ENCODE results near the gene RBP4.

The RBP4 gene

DNA sequence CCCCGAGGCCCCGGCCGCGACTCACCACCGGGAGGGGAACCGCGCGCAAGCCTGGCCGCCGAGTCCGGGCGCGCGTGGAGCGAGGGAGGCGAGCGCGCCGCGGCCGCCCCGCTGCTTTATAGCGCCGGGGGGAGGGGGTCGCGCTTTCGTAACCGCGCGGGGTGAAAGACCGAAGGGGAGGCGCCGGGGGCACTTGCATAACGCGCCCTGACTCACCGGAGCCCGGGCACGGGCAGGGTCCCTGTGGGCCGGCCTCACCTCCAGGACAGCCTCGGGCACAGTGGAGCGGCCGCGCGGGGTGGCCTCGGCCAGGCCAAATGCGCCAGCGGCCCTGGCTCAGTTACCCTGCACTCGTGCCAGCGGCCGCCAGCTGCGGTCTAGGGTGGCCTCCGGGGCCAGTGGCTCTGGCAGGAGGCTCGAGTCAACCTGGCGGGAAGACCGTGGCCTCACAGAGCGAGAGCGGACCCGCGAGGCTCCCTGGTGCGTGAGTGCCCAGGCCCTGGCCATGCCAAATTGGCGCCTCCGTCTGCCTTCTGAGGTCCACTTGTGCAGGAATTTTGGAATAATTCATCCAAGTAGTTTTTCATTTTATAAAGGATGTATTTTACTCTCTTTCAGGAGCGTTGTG lies at the start of gene RBP4:
TSS of gene RBP4 (minus strand) at position 90 of the 628 bp plus-strand sequence. CDS start 207 bp downstream, outside the sequence.
- DNase-seq (ENCODE audit: low read depth in 2 of 2) = no peak

DNA sequence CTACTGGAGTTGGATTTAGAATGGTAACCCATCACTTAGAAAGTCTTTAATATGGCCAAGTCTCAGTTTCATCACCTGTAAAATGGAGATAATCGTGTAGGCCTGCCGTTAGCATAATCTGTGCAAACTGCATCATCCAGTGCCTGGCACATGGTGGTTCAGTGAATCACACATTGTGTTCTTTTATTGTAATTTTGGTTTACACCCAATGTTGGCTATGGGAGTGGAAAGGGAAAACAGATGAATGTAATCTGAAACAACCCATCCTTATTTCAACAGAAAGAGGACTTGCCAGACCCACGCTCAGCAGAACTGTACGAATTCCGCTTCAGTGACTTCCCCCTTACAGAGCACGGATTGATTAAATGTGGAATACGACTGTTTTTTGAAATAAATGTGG lies 38.8 kb upstream of the RBP4 start:
- DNase-seq (ENCODE audit: low read depth in 2 of 2) = no peak

DNA sequence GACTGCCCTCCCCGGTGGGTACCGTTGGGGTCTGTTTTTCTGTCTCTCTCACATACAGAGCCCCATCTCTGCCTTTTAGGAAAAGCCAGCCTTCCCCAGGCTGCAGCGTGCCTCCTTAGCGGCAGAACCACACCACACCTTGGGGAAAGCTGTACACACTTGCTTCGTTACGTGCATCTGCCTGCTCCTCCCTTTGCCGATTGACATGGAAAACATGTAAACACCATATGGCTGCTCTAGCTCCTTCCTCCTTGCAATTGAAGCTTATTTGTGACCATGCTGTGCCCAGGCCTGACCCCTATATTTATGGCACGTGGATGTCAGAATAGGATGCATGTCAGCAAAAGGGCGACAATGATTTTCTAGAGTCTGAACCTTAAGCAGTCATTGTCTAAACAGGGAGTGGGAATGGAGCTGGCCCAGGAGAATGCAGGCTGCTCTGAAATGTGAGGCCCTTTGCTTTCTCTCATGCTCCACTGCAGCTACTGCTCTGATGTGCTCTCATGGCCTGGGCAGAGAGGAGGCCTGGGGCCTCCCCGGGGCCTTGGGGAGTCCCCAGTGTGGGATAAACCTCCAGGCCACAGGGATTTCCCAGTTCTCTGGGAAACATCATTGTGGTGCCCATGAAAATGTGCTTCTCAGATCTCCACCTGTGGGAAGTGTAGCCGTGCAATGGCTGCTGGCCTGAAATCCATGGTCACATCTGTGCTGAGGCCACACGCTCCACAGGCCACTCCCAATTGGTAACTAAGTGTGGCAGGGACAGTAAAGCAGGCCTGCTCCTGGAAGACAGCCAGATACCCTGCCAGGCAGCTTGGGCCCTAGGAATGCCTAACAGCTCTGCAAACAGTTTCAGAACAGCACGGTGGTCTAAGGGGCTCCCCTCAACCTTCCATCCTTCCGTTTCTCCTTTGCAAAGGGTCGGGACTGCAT lies 29.9 kb upstream of the RBP4 start:
- no peak for DNase-seq (ENCODE audit: low read depth in 2 of 2)

DNA sequence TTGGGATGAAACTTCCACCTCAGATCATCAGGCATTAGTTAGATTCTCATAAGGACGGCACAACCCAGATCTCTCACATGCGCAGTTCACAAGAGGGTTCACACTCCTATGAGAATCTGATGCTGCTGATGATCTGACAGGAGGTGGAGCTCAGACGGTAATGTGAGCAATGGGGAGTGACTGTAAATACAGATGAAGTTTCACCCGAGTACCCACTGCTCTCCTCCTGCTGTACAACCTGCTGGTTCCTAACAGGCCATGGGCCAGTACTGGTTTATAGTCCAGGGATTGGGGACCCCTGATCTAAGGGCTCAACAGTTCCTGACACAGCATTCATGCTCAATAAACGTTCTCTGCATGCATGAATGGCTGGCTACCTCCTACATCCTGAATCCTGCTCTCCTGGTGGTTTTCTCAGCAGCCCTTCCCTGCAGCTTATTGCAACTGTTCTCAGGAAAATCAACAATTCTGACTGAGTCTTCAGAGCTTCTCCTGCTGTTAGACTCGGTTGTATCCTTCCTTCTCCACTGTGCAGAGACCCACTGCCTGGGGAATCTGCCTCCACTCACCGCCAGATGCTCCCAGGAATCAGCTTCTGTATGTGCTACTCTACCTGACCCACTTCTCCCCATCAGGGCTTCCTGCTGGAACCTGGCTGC lies 28.7 kb upstream of the RBP4 start:
- DNase-seq (ENCODE audit: low read depth in 2 of 2) = no peak

DNA sequence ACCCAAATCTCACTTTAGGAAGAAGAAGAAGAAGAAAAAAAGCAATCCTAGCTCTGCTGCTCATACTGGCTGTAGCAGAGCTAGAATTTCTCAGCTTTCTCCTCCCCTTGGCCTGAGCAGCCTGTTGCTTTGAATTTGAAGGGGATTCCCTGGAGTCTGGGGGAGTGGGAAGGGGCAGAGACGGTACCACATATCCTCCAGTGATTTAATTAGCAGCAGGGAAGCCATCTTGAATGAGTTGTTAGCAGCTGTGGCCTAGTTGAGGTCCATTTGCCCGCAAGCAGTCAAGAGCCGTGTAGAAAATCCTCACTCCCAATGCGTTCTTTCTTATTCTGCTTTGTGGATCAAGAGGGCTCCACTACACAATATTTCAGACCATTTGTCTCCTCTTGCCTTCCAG lies 27.8 kb upstream of the RBP4 start:
- no peak for DNase-seq (ENCODE audit: low read depth in 2 of 2)

DNA sequence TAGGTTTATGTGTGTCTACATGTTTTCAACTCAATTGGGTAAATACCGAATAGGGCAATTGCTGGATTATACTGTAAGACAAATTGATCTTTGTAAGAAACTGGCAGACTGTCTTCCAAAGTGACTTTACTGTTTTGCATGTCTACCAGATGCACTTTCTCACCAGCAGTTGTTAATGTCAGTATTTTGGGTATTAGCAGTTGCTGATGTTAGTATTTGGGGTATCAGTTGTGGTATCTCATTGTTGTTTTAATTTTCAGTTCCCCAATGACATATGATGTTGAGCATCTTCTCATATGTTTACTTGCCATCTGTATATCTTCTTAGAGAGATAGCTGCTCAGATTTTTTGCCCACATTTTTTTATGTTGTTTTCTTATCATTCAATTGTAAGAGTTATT lies 21.9 kb upstream of the RBP4 start:
- no peak for DNase-seq (ENCODE audit: low read depth in 2 of 2)

DNA sequence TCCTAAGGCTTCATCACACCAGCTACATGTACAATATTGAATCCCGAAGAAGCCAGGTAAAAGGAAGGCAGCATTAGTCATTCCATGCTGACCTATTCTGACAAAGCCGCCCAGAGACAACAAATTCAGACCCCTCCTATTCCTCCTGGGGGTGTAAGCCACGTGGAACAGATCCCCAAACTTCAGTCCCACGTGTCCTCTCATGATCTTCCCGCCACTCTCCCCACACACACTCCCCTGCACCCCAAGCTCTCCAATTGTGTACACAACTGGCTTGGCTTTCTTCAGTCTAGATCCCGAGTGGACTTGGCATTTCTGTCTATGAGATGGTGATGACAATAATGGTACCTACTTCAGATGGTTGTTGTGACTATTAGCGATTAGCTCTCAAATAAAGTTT lies 19.9 kb upstream of the RBP4 start:
- DNase-seq (ENCODE audit: low read depth in 2 of 2) = no peak

DNA sequence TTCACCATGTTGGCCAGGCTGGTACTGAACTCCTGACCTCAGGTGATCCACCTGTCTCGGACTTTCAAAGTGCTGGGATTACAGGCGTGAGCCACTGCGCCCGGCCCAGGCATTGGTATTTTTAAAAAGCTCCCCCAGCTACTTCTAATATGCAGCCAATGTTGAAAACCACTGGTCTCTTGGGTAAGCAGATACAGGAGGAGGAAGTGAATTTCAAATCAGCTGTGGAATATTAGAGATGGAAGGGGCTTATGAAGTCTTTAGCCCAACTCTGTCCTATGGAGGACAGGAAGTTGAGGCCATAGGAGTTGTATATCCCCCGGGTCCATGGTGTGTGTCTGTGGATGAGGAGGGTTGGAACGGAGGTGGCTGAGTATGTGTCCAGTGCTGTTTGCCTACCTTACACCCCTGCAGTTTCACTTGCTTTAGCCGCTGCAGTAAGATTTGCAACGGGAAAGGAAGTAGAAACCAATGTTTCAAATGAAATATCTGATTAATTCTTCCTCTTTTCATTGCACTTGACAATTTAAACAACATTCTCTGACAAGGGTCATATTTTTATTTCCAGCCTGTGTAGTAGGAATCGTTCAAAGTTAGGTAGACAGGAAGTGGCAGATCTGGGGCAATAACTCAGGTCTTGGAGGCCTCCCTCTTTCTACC lies 14.7 kb upstream of the RBP4 start:
- DNase-seq (ENCODE audit: low read depth in 2 of 2) = no peak

DNA sequence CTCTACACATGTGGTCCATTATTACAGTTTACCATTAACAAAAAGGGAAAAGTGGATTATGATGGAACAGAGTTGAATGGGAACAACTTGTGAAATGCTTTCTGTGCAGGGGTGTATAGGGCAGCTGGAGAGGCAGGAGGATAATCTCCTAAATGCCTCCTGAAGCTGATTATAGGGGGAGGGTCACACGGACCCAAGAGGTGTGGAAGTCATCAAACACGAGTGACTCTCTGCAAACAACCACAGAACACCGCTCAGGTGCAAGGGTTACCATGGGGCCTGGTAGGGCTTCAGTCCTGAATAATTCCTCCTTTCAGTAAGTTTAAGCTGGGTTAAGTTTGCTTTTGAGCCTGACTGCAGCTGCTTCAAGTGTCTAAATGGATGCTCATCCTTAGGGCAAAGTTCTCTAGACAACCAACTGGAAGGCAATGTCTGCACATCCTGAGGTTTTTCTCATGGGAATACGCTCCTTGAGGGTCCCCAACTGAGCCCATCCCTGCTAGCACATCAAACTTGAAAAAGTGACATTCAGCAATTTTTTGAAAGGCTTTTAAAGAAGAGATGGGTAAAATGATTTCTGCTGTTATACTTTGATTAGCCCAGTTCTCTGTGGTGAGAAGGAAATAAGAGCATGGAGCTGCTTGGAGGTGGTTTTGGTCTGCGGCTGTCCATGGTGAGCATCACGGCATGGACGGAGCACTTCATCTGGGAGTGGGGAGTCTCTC lies 13.2 kb upstream of the RBP4 start:
- DNase-seq (ENCODE audit: low read depth in 2 of 2) = no peak

DNA sequence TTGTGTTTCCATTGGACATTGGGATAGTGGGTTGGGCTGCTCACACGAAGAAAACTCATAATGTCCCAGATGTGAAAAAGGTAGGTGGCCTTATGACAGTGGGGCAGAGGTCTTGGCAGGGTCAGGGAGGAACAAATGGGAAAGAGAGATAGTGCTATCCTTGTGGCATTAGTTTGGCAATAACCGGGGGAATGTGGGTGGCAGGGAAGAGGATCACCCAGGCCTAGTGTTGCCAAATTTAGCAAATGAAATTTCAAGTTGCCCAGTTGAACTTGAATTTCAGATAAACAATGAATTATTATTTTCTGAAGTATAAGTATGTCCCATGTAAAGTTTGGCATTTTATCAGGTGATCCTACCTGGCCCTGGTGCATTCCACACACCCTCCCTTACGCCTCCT lies 12.1 kb upstream of the RBP4 start:
- DNase-seq (ENCODE audit: low read depth in 2 of 2) = no peak

DNA sequence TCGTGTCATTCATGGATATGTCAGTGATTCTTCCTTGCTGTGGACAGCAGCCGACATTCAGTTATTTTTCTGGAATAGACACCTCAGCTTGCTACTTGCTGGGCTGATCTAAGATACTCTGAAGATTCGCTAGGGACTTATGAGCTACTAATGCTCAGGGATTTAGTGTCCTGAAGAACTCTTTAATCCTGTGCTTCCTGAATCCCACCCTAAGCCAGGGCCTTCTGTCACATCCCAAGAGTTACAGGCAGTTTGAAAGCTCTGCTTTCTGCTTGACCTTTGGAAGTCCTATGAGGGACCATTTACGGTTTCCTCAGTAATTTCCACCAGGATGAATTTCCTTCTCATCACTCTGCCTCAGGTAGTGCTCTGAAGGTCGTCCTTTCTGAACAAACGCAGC lies 11.3 kb upstream of the RBP4 start, which contains the start of gene PDE6C:
TSS of gene PDE6C (plus strand) at position 227 of the 400 bp plus-strand sequence. CDS start 189 bp downstream, outside the sequence.
- DNase-seq (ENCODE audit: low read depth in 2 of 2) = no peak

DNA sequence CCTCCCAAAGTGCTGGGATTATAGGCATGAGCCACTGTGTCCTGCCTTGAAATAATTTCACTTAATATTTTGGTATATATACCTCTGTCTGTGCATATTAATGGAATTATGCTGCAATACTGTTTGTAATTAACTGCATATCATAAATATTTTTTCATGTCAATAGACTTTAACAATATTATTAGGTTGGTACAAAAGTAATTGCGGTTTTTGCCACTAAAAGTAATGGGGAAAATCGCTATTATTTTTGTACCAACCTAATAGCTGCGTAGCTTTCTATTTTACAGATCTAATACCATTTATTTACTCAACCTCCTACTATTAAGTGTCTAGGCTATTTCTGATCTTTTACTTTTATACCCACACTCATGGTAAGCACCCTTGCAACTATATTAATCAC lies 7.4 kb upstream of the RBP4 start:
- DNase-seq (ENCODE audit: low read depth in 2 of 2) = no peak

DNA sequence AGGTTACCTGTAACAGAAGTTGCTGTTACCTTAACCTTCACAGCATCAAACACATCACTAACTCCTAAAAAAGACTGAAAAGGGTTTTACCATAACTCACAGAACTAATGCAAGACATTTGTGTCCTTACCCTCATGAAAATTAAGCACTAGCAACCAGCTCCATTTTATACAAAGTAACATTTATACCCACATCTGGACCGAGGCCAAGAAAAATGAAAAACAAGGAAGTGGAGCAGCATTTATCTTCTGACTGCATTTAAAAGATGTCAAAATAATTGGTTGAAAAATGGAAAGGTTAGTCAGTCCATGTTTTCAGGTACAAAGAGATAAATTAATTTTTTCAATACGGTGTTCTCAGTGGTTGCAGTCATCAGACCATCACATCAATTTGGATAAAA lies 3.1 kb upstream of the RBP4 start:
- no peak for DNase-seq (ENCODE audit: low read depth in 2 of 2)

DNA sequence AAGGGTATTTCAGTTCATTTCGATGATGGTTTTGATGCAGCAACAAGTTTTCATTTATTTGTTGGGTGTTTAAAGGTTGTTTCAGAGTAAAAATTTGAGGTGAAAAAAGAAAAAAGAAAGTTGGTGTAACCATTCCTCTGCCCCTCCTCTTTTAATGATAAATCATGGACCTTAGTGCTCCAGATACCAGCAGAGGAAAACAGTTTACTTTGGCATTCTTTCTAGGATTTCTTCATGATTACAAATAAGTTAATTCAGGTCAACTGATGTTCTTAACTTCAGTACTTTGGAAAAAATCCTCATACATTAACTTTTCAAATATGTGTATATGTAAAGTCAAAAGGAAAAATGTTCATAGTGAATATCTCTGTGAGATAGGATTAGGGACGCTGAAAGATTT lies 2.0 kb upstream of the RBP4 start:
- DNase-seq (ENCODE audit: low read depth in 2 of 2) = no peak

DNA sequence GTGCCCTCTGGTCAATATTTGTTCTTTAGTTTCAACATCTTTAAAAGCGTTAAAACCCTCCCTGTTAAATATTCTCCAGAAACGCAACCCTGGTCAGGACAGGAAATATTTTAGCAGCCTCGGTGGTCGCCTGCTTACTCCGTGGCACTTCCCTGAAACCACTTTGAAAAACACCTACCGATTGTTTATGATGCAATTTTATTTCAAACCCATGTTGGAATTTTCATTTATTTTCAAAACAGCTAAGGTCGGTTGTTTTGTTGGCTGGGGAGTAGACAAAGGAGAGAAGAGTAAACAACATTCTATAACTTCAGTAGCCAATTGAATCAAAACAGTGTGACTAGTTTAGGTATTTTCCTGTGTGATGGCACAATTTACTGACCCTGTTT lies 733 bp upstream of the RBP4 start:
- DNase-seq (ENCODE audit: low read depth in 2 of 2) = no peak

DNA sequence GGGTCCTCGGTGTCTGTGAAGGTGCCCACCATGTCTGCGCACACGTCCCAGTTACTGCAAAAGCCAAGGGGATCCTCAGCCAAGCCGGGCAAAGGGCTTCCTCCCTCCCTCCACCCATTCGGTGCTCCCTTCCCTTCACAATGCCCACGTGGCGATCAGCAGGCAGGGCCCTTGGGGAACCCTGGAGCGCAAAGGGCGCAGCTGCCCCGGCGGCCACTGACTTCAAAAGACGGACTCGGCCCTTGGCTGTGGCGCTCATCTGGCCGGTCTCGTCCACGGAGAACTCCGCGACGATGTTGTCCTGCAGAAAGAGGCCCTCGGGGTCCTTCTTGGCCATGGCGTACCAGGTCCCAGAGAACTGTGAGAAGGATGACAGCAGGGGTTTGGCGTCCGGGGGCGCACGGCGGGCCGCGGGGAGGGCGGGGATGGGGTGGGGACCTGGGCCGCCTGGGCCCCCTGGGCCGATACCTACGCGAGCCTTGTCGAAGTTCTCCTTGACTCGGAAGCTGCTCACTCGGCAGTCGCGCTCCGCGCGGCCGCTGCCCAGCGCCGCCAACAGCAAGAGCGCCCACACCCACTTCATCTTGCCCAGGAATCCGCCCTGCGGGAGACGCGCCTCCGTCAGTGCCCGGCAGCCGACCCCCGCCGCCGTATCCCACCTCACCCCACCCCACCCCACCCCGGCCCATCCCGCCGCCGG lies 439 bp downstream of the RBP4 start:
- no peak for DNase-seq (ENCODE audit: low read depth in 2 of 2)

DNA sequence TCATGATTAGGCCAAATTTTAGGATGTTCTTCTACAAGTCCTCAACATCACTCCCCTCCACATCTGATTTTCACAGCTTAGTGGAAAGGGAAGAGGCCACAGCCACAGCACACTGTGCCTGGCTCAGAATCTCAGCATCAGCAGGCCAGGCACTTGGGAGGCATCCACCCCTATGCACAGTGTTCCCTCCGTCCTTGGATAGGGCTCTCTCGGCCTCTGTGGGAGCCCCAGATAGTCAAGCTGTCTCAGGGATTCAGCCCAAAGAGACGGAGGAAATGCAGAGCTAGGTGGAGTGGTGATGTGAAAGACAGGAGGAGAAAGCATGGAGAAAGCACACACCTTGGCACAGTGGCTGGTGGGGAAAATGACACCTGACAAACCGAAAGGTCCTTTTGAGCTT lies 1.3 kb downstream of the RBP4 start:
- DNase-seq (ENCODE audit: low read depth in 2 of 2) = no peak

DNA sequence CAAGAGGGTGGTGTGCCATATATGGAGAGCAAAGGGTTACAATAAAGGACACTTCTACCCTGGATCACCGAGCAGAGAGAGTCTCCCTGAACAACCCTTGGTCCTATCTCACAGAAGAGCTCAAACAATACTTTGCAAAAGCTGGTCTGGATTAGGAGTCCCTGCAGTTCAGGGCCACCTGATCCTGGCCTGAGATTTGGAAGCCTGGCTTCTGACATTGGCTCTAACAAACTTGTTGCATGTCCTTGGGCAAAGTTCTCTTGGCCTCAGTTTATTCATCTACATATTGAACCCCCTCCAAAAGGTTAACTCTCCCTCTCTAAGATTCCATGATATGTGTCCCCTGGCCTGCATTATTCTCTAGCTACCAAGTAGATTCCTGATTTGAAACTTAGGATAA lies 1.7 kb downstream of the RBP4 start:
- no peak for DNase-seq (ENCODE audit: low read depth in 2 of 2)

DNA sequence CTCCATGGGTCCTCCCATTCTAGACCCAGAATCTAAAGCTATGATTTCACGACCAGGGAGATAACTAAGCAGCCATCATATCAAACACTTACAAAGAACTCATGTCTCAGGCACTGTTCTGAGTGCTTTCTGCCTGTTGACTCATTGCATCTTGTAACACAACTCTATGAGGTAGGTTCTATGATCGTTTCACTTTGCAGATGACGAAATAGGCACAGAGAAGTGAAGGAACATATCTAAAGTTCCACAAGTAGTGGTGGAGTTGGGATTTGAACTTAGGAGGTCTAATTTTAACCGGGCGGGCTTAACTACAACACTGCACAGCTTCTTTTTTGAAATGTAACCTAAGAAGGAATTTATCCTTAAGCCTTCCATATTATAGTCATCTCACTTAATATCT lies 2.9 kb downstream of the RBP4 start:
- DNase-seq (ENCODE audit: low read depth in 2 of 2) = no peak

DNA sequence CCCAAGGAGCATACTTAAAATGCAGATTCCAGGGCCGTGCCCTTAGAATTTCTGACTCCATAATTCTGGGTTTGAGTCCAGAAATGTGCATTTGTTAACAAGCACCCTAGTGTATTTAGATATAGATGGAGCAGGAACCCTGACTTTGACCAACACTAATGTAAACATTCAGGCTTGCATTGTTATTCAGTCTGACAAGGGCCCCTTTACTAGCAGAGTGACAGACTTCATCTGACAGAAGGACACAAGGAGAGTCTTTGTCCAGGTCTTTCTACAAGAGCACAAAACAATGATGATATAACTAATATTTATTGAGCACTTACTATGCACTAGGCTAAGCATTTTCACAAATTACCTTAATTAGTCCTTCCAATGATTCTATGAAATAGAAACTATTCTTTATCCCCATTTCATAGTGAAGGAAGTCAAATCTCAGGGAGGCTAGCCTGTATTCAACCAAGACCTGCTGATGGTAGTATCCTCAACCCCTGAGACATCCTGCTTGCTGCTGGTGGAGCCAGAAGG lies 3.9 kb downstream of the RBP4 start:
- DNase-seq (ENCODE audit: low read depth in 2 of 2) = no peak

DNA sequence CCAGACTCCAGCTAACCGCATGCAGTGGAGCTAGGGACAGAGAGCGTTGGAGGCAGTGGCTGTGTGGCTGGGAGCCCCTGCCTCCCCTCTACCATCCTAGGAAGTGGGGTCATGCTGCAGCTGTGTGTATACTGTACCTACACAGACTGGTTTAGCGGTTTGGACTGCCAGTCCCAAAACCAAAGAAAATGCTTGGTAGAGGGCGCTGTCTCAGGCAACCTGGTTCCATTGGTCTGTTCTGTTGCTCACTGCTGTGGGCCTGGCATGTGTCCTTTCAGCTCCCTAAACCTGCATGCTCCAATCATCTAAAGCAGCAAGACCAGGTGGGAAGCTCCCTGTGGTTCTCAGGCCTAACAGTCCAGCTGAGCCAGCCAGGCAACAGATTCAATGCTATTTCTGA lies 4.5 kb downstream of the RBP4 start:
- DNase-seq (ENCODE audit: low read depth in 2 of 2) = no peak

All from stimulated activated CD4-positive, alpha-beta T cell treated with anti-CD3 and anti-CD28 coated beads, Interleukin-15, amount 100 ng/mL, for 48 hours (primary cell).